C4-2B (cell line): ENCODE data around the gene CASP7.
"Not testable (repeated sequence)": the region's sequence is repeated elsewhere in the genome, so short reads cannot be mapped to it uniquely, and the experiment has no call there.

Experiments used
- H3K27ac ChIP-seq: fragments of 450-650 bp; 2 replicates; pipeline ENCODE4 v1.5.1; 2017
- CTCF ChIP-seq: fragments of 450-650 bp; conservative IDR thresholded peaks from 2 replicates; pipeline ENCODE4 v1.5.1; 2017; ENCODE audit warnings: mild to moderate bottlenecking
- ZFX ChIP-seq: fragments of 450-650 bp; IDR thresholded peaks from 2 replicates; pipeline ENCODE4 v1.6.1; 2017

The CASP7 gene

GRCh38 chr10:113756940-113757543, 77.3 kb downstream of the CASP7 start:
- no peak for TF ChIP-seq ZFX
- no peak for TF ChIP-seq CTCF
- peak overlapping the region; percentile 60 for H3K27ac ChIP-seq

DNA sequence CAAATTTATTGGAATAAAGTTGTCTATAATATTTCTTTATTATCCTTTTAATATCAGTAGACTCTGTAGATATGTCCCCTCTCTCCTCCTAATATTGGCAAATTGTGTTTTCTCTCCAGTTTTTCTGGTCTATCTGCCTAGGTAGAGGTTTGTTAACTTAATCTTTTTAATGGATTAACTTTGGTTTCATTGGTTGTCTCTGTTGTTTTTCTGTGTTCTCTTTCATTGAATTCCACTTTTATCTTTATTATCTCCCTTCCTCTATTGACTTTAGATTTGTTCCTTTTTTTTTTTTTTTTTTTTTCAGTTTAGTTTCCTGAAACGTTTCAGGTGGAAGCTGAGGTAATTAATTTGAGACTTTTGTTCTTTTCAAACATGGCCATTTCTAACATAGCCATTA, 82.4 kb downstream of the CASP7 start:
- H3K27ac ChIP-seq = no peak overlapping the region
- TF ChIP-seq CTCF = no peak
- TF ChIP-seq ZFX = no peak

GRCh38 chr10:113764582-113764981, 84.9 kb downstream of the CASP7 start:
- H3K27ac ChIP-seq = no peak overlapping the region
- TF ChIP-seq CTCF (no peak), ZFX (no peak)

DNA sequence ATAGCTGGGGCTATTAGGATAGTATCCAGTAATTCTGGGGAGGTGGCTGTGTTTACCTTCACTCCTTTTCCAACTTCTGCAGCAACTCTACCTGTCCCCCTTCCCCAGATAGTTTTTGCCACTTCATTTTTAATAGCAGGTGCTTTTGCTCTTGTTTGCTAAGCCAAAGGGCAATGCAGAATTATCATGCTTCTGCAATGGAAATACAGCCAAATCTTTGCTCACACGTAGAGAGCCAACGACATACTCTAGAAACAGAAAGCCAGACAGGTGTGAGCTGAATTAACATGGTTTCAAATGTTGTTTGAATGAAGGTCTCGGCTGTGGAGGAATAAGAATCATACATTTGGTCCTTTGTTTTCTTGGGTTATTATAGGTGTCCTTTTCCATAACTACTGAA, 86.2 kb downstream of the CASP7 start:
- TF ChIP-seq CTCF (no peak), ZFX (no peak)
- H3K27ac ChIP-seq = no peak overlapping the region

- no peak for TF ChIP-seq CTCF
- no peak for TF ChIP-seq ZFX
- no peak overlapping the region for H3K27ac ChIP-seq
Measured at GRCh38 chr10:113767222-113767621, 87.5 kb downstream of the CASP7 start.

DNA sequence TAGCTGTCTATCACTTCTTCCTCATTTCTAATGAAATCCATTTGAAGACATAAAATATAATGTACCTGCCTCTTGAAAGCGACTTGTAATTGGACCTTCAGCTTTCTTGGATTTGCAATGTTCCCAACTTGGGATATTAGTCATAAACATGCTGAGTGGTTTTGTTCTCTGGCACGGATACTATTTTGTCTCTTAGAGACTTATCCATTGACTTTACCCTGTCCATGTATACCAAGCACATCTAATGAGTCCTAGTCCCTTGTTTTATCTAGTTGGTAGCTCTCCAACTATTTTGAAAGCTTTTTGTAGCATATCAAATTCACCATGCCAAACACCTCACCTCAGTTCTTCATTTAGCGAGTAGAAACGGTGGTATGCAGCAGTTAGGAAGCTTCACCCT, 90.6 kb downstream of the CASP7 start:
- no peak overlapping the region for H3K27ac ChIP-seq
- TF ChIP-seq ZFX = no peak
- TF ChIP-seq CTCF = no peak

DNA sequence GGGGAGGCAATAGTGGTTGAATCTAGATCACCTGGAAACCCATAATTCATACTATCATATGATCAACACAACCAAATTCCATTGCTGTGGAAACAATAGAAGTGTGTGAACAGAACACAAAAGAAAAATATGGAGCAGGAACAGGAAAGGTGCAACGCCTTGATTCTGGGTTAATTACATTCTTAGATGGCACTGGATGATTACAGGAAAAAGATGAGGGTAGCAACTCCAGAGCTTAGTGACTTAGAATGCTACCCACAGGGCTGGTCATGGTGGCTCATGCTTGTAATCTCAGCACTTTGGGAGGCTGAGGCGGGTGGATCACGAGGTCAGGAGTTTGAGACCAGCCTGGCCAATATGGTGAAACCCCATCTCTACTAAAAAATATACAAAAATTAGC, 91.4 kb downstream of the CASP7 start:
- H3K27ac ChIP-seq = not testable (repeated sequence)

DNA sequence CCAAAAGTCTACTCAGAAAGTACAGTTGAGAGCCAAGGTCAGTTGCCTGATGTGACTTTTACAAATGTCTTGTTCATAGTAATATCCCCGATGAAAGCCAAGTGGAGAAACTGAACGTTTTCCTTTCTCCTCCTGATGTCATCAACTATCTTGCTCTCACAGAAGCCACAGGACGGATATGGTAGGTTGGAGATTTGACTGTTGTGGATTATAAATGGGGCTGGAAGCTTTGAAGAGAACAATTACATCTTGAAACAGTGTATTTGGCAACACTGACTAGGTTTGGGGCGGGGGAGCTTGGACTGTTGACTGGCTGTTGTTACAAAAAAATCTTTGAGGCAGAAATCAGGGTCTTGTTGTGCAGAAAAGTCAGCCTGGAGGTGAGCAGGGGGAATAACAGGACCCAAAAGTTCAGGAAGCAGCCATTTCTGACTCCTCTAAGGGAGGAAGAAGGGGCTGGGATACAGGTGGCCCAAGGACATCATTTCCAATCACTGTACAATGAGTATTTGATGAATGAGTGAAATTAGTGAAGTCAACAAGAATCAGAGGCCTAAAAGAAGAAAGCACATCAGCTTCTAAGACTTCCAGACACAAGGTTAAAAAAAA, 96.1 kb downstream of the CASP7 start:
- no peak overlapping the region for H3K27ac ChIP-seq
- no peak for TF ChIP-seq CTCF
- no peak for TF ChIP-seq ZFX
